Hepatic stellate cell (primary cell): ENCODE measurements around the gene ASAP3.

Source experiments
- DNase-seq: peaks from one replicate; pipeline ENCODE4 v3.0.0; 2011; ENCODE audit warnings: low spot score

ASAP3 gene

DNA sequence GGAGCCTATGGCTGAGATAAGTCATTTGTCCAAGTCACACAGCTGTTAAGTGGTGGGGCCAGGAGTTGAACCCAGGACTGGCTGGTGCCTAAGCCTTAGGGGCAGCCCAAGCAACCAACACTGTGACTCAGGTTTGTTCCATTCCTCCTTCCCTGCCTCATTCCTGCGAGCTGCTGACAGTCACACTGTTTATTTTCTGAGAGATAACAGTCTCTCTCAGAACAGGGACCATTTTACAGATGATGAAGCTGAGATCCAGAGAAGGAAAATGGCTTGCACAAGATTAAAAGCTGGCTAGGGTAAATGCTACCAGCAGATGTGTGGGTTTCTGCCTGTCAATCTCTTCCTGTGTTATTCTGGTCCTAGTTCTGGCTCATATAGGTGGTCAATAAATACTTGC is 35.1 kb downstream of the ASAP3 start:
- DNase-seq: no peak

DNA sequence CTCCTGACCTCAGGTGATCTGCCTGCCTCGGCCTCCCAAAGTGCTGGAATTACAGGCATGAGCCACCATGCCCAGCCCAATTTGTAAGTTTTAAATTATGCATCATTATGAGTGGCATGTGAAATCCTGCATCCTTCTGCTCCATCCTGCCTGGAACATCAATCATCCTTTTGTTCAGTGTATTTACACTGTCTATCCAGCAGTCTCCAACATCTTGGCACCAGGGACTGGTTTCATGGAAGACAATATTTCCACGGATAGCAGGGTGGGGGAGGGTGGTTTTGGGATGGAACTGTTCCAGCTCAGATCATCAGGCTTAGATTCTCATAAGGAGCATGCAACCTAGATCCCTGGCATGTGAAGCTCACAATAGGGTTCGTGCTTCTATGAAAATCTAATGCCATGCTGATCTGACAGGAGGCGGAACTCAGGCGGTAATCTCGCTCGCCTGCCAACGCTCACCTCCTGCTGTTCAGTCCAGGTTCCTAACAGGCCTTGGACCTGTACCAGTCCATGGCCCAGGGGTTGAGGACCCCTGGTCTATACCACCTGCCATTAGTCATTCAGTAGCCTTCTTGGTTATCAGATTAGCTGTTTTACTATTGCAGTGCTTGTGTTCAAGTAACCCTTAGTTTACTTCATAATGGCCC is 37.2 kb downstream of the ASAP3 start:
- no peak for DNase-seq

DNA sequence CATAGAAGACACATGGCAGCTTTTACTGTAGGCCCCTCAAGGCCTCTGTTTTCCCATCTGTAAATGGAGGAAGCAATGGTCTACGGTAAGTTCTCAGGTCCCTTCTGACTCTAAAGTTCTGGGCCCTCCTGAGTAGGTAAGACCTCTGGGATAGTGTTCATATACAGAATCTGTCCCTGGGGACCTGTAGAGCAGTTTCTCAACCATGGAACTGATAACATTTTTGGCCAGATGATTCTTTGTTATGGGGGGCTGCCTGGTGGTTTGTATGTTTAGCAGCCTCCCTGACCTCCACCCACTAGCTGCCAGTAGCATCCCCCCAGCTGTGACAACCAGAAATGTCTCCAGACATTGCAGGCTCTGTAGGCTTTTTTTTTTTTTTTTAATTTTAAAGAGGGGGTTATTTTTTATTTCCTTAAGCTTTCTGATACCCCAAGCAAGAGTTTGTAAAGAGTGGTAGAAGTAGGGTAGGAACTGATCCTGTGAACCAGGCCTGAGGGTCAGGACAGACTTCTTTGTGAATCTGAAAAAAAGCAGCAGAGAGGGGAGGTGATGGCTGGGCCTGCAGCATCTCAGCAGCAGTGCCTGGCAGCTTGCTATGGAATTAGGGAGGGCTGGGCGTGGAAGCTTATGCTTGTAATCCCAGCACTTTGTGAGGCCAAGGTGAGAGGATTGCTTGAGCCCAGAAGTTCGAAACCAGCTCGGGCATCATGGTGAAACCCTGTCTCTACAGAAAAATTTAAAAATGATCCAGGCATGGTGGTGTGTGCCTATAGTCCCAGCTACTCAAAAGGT is 39.2 kb downstream of the ASAP3 start:
- DNase-seq: no peak

DNA sequence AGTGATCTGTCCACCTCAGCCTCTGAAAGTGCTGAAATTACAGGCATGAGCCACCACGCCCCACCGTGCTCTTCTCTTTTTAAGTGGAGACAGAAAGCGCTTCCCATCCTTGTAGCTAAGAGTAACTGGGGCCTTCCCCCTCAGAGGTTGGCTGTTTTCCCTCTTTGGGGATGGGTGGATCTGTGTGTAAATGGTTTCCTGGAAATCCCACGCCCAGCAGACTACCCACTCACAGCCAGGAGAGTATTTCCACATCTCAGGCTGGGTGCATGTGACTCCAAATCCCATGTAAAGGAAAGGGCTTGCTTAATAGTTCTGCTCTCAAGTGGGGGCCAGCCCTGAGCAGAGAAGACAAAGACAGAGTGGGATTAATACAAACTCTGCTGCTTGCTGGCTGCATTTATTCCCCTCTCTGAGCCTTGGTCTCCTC is 39.9 kb downstream of the ASAP3 start:
- peak; percentile 28 for DNase-seq

DNA sequence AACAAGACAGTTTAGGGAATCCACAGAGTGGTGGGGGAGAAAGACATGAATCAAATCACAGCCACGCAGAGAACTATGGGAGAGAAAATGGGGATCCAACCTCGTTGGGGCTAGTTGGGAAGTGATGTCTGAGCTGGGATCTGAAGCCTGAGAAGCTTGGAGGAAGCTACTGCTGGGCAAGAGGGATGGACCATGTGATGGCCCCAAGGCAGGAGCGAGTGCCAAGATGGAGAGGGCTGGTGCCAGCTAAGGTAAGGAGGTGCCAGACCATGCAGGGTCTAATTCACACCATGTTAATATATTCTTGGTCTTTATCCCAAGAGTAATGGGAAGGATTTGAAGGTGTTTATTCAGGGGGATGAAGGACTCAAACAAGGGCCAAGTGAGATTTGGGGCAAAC is 41.2 kb downstream of the ASAP3 start:
- DNase-seq: no peak

DNA sequence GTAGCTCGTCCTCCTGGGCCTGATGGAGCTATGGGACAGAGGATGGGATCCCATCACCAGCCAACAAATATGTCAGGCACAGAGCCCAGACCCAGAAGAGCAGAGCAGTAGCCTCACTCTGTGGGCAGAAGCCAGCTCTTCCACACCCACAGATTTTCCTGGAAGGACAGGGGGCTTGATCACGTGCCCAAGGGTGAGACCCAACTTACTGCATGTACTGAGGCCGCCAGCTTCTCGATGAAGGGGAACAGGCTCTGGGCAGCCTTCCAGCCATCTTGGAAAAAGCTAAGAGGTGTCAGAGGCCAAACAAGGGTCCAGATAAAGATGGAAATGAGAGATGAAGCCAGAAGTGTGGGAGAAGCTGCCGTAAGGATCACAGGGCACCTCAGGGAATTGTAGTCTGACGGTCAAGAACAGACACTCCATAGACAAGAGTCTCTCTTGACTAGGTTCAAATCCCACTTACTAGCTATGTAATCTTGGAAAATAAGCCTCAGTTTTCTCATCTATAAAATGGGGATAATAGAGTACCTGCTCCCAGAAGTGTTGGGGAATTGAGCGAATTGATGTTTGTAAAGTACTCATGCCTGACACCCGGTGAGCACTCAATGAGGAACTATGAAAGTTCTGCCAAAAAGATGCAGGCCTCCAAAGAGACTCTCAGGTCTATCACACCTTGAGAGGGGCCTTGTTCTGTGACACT is 42.4 kb downstream of the ASAP3 start:
- no peak for DNase-seq

DNA sequence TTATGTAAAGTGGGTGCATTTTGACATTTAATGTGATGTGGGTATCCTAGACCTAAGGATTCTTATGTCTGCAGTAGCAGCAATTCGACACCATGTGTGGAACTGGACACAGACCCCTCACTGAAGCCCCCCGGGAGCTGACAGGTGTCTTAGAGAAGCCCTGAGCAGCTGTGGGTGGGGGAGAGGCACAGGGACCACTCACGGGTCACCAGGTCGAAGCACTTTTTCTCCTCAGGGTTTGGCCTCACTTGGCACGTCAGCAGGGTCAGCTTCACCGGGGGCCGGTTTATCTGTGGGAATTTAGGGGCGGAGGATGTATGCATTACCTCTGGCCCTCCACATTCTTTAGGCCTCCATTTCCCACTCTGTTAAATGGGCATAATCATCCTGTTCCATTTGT is 45.4 kb downstream of the ASAP3 start:
- DNase-seq: no peak

DNA sequence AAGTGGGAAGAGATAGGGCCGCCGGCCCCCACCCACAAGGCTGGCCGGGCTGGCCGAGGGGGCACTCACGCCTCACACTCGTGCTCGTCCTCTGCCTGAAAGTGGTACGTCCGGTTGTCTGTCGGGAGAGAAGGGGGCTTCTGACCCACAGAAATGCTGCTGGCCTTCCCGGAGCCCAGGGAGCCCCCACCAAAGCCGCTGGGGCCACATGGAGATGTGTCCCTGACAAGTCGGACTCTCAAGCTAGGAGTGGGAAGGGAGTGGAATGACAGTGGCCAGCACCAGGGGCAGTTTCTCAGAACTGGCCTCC is 46.7 kb downstream of the ASAP3 start:
- no peak for DNase-seq

DNA sequence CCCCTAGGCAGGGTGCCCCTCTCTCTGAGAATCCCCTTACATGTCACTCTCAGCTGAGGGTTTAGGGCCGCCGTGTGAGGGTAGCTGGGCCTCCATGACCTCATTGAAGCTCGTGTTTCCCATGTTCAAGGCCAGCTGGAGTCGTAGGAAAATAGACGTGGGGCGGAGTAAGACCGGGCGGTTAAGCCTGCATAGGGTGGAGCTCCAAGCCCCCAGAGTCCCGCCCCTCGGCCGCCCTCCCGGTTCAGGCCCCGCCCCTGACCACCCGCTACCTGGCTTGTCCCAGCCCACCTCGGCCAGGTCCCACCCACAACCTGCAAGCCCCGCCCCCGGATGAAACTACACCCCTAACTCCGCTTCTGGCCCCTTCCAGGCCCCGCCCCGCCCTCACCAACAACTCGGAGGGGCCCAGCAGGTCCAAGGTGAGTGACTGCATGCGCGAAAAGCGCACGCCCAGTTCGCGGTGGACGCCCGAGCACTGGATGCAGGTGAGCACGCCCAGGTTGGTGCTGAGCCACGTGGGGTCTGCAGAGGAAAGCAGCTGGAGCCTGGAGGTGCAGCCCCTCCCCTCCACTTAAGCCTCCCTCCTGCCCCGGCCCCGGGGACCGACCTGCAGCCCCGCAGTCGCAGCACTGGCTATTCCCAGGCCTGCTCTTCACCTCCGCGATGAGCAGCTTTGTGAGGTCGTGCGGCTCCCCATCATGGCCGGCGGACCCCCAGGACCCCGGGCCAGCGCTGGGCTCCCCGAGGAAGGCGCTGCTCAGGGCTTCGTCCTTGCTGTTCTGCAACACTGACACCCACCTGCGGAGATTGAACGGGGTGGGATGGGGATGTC is 47.2 kb downstream of the ASAP3 start:
- DNase-seq: no peak

DNA sequence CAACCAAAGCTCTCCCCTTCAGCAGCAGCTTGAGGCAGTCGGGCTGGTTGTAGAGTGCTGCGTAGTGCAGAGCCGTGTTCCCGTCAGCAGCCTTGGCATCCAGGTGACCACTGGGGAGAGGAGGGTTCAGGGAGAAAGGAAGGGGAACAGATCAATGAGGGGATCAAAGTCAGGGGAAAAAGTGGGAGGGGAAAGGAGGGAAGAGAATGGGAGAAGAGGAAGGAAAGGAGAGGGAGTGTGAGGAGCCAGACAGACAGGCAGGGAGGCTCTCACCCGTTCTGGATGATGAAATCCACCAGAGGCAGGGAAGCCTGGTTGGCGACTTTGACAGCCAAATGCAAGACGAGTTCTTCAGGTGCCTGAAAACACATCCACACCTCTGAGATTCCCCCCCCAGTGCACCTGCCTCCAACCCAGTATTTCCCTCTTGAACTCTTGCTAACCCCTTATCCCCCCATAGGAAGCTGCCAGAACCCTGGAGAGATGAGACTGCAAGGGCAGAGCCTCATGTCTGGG is 49.7 kb downstream of the ASAP3 start:
- no peak for DNase-seq

DNA sequence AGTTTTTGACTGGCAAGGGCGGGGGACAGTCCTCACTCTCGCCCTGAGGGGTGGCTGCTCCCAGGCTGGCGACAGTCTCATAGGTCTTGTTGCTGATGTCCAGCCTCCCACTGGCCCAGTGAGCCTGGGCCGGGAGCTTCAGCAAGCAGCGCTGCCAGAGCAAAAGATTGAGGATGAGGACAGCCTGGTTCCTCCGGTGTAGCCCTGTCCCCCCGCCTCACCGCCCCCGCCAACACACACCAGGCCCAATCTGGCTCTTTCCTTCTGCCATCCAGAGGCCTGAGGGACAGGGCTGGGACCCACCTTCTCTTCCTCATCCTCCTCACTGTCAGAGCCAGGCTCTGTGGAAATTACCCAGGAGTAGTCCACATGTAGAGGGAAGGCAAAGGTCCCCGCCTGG is 50.9 kb downstream of the ASAP3 start:
- no peak for DNase-seq

DNA sequence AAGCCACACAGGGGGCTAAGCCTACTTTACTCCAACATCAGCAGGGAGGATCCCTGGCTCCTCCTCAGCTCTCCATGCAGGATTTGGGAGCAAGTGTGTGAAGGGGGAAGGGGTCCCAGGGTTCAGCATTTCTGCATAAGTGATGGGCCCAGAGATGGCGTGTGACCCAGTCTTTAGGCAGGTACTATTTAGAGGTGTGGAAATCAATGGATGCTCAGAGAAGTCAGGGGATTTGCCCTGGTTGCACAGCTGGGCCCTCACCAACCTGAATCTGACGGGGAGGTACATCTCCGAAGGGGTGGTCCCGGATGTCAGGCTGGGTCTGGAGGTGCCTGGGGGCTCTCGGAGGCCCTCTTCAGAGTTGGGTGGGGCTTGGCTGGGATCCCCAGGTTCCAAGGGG is 52.5 kb downstream of the ASAP3 start:
- no peak for DNase-seq

DNA sequence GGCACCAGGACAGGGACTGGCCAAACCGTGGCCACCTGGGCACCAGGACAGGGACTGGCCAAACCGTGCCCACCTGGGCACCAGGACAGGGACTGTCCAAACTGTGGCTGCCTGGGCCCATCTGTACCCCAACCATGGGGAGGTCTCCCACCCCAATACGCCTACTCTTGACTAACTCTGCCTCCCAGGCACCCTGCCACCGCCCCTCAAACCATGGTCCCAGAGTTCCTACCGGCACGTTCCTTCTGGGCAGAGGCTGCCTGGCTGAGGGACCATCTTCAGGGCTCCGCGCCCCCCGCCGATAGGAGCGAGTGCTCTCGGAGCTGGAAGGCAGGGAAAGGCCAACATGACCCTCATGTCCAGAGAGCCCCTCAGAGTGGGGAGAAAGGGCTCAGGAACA is 53.2 kb downstream of the ASAP3 start:
- DNase-seq: no peak

DNA sequence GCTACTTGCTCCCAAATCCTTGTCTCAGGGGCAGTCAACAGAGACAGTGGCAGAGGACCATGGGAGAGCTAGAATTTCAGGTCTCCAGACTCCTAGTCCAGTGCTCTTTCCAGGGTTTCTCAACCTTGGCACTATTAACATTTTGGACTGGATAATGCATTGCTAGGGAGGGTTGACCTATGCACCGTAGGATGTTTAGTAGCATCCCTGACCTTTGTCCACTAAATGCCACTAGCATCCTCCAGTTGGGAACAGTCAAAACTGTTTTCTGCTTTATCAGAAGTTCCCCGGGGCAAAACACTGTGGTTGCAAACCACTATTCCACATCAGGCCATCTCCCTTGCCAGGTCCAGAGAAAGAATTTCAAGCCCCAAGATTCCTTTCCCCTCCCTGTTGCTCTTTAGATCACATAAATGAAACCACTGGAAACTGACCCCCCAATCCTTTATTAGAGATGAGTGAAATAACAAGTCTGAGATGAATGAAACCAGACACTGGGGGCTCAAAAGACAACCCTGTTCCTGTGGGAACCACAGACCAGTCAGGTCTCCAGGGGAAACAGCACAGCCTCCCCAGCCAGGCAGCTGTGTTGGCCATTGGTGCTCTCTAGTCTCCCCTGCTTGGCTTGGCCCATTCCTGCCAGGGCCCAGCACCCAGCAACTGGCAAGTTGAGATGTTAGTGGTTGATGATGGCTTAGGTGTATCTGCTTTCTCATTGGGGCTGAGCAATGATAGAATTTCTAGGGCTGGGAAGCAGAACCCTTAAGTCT is 55.7 kb downstream of the ASAP3 start:
- DNase-seq: no peak

DNA sequence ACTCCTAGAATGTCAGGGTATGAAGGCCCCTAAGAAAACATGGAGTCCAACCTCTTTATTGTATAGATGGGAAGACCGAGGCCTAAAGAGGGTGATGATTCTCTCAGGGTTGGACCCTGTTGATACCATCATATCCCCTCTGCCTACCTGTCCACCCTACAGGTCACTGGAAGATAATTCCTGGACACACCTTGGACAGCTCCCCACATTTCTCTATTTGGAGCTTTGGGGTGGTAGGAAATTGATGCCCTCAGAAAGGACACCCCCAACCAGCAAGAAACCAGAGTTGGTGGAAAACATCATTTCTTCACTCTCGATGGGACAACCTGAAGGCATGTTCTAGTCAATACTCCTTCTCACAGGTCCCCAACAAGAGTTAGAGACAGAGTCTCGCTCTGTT is 56.4 kb downstream of the ASAP3 start:
- no peak for DNase-seq

DNA sequence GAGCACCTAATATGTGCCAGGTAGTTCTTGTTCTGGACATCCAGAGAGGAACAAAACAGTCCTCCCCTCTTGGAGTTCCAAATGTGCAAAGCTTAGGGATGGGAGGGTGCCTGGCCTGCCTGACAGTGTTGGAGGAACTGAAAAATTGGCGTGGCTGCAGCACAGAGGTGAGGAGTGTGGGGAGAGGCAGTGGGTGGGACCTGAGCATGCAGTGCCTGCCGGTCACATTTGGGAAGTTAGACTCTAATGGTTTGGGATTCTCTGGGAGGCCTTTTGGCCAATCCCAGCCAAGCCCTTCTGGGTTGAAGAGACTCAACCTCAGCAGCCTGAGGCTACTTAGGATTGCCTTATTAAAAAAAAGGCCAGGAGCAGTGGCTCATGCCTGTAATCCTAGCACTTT is 57.2 kb downstream of the ASAP3 start:
- DNase-seq: no peak

DNA sequence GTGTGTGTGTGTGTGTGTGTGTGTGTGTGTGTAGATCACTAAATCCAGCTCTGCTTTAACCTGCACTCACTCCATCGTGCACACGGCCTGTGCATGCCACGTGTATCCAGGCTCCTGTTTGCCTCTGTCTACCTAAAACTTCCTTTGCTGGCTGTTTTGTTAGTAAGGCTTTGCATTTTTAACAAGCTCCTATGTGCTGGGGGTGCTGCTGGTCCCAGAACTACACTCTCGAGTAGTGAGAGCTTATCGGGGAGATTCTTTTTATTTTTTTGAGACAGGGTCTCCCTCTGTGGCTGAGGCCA is 58.8 kb downstream of the ASAP3 start:
- no peak for DNase-seq

DNA sequence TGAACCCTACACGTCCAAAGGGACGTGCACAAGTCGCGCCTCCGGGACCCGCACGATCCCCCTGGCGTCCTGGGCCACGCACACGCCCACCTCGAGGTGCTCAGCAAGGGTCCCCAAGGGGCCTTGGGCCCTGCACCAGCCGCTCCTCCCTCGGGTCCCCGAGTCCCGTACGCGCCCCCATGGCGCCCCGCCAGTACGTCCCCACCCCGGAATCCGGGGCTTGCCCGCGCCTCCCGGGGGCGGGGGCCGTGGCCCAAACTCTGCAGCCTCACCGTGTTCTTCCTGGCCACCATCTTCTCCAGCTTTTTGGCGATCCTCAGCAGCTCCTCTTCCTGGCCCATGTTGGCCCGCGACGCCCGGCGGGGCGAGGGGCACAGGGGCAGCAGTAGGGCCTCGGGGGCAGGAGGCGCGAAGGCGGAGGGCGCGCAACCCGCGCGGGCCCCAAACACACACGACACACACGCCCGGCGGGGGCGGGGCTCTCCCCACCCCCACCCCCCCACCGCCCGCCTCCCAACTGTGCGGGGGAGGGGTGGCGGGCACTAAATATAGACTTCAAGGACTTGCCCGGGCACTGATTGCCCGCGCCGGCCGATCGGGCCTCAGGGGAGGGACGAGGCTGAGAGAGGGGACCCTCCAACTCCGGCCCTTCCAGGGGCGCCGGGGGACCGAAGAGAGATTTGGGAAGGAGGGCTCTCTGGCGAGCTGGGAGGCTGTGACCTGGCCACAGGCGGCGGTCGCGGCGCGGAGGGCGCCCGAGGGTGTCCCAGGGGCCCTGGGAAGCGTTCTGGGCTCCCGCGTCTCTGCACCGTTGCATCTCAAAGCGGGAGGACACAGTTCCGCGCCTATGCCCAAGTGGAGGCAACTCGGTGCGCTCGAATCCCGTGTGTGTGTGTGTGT is 59.4 kb downstream of the ASAP3 start, which contains the start of gene TCEA3:
Gene TCEA3 (minus strand): TSS at position 456 of the 900 bp plus-strand sequence. CDS start 115 bp downstream, at position 341.
- DNase-seq: peak; percentile 54

DNA sequence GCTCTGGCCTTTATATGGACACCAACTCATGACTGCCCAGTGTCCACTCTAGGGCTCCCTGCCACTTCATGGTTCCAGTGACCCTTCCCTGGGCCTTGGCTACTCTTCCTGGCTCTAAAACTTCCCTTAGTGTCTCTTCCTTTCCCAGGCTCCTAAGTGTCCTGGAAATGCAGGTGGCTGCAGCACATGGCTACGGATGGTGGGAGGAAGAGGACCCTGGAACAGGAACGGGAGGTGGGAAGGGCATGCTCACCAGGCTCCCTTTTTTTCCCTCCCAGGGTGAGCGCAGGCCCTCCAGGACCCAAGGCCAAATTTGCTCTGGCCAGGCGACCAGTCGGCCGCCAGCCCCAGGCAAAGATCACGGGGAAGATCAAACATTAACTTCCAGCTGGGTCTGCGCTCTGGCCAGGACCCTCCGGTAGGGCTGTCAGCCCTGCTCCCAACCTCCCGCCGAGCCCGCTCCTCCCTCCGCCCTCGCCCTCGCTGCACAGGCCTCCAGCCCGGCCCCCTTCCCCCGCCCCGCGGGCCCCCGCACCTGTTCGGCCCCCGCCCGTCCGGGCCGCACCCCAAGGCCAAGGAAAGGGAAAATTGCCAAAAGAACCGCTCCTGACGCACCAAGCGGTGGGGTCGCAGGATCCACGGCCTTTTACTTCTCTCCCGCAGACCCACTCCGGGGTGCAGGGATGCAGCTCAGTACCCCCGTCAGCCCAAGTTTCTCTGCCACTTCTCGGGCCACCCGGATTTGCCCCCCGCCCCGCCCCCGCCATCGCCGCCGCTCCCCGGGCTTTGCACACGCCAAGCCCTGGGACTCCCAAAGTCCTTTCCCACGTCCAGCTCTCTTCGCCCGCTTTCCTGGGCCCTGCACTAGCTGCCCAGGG is 60.3 kb downstream of the ASAP3 start:
- DNase-seq: peak; percentile 51
